ENCODE data around the gene MYCBP.
A peak's percentile ranks its signal among the peaks of the same experiment; 100 is the strongest.

MYCBP gene

GRCh38 chr1:38819040-38819439 is 54.1 kb downstream of the MYCBP start:
- no peak for DNase-seq

GRCh38 chr1:38818175-38818976 is 54.8 kb downstream of the MYCBP start:
- DNase-seq: peak; percentile 63

GRCh38 chr1:38817267-38818174 is 55.6 kb downstream of the MYCBP start:
- DNase-seq: no peak

DNA sequence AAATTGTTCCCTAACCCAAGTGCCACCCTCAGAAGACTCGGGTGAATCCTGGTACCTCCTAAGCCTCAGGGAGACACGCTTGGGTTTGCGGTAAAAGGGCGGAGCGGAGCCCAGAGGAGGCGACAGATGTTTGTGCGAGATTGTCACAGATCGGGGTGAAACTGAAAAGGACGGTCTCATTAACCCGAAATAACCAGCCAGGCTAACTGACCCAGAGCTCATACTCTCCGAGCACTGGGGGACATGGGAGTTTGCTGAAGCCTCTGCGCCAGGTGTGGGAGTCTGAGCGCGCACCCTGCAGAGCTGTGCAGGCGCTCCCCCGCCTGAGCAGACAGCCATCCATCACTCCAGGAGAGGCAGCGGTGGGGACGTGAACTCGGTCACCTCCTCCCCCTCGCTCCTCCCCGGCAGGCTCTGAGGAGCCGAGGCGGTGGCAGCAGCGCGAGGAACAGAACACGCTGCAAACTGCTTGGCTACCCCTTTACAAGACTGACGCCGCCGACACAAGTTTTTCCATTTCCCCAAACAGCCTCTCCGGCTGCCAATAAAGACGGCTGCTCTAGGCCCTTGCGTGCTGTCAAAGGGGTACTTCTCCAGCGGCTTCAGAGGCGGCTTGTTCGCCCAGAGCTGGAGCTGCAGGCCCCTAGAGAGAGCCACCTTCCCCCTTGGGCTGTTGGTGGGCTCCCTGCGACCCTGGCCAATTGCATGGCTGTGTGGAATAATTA is 57.1 kb downstream of the MYCBP start:
- no peak for DNase-seq

- no peak for DNase-seq
These were observed 58.1 kb downstream of the MYCBP start for GRCh38 chr1:38814984-38815464.

DNA sequence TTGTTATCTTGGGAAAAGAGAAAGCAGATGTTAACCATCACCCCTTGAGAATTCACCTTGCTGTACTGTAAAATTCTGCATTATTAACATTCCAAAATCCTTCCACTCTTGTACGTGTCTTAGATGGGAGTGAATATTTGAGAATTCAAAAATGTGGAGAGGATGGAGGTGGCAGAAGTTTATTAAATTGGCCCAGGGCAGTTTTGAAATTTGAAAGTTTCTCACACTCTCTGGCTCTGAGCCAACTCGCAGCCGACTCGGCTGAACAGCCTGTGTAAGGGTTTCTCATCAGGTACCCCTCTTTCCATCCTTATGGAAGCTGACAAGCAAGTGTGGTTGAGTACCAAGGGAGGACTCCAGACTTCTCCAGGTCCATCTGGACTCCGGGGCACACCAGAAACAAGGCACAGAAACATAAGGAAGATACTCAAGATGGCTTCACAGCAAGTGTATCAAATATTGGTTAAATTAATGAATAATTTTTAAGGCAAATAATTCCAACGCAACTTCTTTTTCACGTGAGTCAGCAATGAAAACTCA is 58.6 kb downstream of the MYCBP start:
- no peak for DNase-seq

DNA sequence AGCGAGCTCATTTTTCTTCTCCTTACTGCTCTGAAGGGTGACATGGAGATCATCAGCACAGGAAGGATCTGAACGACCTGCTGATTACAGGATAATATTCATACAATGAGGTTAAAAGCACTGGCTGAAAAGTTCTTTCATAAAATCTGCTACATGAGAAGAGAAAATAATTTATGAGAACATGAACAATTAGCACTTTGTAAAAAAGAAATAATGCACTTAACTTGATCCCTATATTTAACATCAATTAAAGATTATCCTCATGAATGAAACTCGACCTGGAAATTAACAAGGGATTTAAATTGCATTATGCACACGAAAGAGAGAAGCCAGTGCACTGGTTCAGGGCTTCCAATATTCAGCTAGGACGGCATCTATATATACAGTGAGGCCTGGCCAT is 60.2 kb downstream of the MYCBP start:
- no peak for DNase-seq

All from left hindlimb (tissue), 1 donor.